GM12892 (cell line): Measurements from ENCODE around the gene ZNF497.

Experiments
- DNase-seq: peaks from one replicate; pipeline ENCODE4 v3.0.0; 2011; ENCODE audit not compliant: insufficient read length
- FAIRE-seq: peaks from 2 replicates; lab custom pipeline; 2011; peaks lifted over from hg19 to GRCh38; lab: Jason Lieb, UNC
- POLR2A ChIP-seq: IDR thresholded peaks from 2 replicates; pipeline ENCODE4 v1.6.1; 2011; ENCODE audit warnings: low read depth, low read length, control low read depth
- POLR2AphosphoS5 ChIP-seq: IDR thresholded peaks from 2 replicates; pipeline ENCODE4 v1.6.1; 2011; ENCODE audit warnings: low read depth, low read length, control low read depth
- TAF1 ChIP-seq: IDR thresholded peaks from 2 replicates; pipeline ENCODE4 v1.6.1; 2011; ENCODE audit warnings: low read depth, mild to moderate bottlenecking, control low read depth, low read length, borderline replicate concordance

The ZNF497 gene

DNA sequence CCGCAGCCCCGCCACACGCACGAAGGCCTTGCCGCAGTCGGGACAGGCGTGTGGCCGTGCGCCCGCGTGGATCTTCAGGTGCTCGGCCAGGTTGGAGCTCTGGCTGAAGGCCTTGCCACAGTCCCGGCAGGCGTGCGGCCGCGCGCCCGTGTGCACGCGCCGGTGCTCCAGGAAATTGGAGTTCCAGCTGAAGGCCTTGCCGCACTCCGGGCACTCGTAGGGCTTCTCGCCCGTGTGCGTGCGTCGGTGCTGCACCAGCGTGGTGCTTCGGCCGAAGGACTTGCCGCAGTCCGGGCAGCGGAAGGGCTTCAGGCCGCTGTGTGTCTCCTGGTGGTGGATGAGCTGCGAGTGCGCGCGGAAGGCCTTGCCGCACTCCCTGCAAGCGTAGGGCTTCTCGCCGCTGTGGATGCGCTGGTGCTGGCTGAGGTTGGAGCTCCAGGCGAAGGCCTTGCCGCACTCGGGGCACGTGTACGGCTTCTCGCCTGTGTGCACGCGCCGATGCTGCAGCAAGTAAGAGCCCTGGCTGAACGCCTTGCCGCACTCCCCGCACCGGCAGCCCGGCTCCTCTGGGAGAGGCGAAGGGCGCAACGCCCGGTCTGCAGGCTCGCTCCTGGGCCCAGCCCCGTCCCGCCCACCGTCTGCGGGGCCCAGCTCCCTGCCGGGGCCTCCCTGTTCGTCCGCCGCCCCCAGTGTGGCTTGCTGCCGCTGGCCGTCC lies 5.6 kb downstream of the ZNF497 start:
- no peak for FAIRE-seq

DNA sequence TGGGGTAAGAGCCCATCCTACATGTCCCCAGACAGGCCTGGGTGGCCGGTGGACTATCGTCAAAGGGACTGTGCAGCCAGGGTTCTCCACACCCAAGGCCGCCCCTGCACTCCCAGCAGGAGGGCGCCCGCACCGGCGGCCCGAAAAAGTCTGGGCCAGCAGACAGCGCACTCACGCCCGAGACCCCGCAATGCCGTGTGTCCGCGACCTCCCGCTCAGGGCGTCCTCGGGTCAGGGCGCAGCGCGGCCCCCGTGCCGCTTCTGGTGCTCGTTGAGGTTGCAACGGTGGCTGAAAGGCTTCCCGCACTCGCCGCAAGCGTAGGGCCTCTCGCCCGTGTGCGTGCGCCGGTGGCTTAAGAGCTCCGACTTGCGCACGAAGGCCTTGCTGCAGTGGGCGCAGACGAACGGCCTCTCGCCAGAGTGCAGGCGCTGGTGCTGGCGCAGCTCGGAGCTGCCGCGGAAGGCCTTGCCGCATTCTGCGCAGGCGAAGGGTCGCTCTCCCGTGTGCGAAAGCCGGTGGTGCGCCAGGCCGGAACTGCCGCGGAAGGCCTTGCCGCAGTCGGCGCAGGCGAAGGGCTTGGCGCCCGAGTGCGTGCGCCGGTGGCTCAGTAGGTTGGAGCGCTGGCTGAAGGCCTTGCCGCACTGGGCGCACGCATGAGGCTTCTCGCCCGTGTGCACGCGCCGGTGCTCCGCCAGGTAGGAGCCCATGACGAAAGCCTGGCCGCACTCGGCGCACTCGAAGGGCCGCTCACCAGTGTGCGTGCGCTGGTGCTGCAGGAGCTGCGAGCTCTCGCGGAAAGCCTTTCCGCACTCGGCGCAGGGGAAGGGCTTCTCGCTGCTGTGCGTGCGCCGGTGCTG lies 6.4 kb downstream of the ZNF497 start:
- FAIRE-seq (no peak), DNase-seq (no peak)
- no peak for TF ChIP-seq POLR2A
- no peak for TF ChIP-seq TAF1
- no peak for TF ChIP-seq POLR2AphosphoS5

More for the DNA sequence above, 5.6 kb downstream of the ZNF497 start:
- no peak for DNase-seq
- TF ChIP-seq TAF1 (no peak), POLR2AphosphoS5 (no peak), POLR2A (no peak)

DNA sequence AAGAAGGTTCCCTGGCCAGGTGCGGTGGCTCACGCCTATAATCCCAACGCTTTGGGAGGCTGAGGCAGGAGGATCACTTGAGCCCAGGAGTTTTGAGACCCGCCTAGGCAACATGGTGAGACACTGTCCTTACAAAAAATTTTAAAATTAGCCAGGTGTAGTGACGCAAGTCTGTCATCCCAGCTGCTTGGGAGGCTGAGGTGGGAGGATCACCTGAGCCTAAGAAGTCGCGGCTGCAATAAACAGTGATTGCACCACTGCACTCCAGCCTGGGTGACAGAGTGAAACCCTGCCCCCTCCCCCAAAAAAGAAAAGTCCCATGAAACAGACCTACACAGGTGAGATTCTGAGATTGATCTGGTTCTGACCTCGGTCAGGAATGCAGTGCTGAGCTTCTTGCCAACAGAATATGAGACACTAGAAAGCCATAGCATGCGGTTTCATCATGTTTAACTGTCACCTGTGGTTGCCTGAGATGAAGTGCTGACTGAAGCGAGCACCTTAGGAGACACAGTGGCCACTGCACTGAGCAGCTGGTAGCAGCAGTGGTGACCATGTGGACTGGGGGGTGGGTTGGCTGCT lies 7.2 kb downstream of the ZNF497 start:
- no peak for FAIRE-seq
- TF ChIP-seq POLR2AphosphoS5 (no peak), POLR2A (no peak), TAF1 (no peak)
- DNase-seq, result no peak

DNA sequence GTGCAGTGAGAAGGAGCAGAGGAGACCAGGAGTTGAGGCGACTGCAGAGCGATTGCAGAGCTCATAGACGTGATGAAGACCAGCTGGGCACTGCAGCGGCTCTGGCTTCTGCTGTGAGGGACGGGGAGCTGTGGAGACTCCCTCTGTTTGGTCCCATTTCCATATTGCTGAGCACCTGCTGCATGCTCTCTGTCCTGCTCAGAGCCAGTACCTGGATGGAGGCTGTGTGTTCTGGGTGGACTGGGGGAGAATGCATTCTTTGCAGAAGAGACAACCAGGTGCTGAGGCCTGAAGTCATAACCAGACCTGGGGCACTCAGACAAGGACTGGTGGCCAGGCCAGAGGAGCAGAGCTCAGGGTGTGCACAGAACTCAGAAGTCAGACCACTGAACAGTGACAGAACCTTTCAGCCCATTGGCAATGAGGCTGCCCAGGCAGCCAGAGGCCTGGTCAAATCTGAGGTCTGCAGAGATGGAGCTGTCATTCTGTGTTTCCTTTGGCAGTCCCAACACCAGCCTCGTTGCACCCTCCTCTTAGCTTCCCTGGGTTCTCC lies 8.0 kb downstream of the ZNF497 start:
- TF ChIP-seq TAF1 (no peak), POLR2A (0 out of 2 replicates have a peak, but pooled peaks have one; percentile 40)
- DNase-seq (no peak), FAIRE-seq (no peak)

DNA sequence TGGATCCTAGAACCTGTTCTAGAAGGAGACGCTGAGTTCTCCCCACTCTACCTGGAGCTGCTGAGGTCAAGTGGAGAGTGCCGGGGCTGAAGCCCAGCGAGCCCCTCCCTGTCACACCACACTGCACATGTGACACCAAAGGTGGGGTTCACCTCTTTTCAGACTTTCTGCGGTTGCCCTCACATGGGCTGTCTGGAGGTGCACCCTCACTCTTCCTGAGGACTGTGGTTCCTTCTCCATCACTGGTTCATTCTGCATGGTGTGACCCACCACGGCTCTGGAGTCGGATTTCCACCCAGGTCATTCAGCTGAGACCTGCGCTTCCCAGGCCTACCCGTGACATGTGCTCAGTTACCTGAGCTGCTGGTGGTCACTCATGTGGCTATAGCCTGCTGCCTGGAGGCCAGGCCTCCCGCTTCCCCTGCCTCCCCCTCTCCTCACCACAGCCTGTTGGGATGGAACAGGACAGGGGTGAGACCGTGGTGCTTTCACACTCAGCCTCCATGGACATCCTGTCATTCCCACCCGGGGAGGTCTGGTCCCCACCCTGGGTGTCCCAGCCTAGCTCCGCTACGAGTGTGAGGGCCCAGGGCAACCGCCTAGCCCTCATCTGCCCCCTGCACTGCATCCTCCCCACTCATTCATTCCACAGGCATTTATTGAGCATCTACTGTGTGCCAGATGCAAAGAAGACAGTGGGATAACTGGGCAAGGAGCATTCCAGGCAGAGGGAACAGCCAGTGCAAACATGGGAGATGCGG lies 8.7 kb downstream of the ZNF497 start:
- TF ChIP-seq TAF1, result no peak
- no peak for TF ChIP-seq POLR2AphosphoS5
- TF ChIP-seq POLR2A, result no peak
- no peak for DNase-seq
- FAIRE-seq, result no peak

DNA sequence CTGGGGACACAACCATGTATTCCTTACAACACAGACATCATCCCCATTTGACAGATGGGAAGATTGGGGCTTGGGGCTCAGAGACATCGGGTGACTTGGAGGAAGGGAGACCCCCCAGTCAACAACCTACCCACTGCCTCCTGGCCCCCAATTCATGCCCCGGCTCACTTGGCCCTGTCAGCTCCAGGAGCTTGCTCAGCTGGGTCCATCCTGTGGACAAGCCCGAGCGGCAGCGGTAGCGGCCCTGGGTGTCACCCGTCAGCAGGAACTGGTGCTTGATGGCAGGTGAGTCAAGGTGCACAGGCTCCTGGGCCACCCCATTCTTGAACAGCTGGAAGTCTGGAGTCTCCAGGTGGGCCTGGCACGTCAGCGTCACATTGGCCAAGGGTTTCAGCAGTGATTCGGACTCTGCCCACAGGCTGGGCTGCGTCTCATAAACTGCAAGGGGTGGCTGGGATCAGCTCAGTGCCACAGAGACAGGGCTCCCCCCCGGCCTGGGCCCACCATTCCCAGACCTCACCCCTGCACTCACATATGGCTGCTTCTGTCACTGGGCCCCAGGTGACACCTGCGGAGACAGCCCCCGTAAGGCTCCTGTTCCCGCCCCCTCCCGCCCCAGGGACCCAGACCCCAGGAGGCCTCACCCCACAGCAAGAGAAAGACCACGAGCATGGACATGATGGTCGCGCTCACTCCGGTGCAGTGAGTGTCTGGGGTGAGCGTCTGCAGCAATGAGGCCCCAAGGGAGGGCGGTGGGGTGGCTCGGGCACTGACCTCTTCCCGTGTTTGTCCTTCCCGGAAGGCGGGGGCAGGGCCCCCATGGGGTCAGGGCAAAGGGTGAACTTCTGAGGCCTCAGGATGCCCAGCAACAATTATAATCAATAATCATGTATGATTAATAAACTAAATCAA lies 9.5 kb downstream of the ZNF497 start, which contains the start of gene A1BG:
TSS of gene A1BG (minus strand) at position 733 of the 912 bp plus-strand sequence. CDS start at position 678, 55 bp downstream.
- TF ChIP-seq POLR2A, result no peak
- TF ChIP-seq TAF1, result no peak
- no peak for TF ChIP-seq POLR2AphosphoS5
- FAIRE-seq (no peak), DNase-seq (no peak)

DNA sequence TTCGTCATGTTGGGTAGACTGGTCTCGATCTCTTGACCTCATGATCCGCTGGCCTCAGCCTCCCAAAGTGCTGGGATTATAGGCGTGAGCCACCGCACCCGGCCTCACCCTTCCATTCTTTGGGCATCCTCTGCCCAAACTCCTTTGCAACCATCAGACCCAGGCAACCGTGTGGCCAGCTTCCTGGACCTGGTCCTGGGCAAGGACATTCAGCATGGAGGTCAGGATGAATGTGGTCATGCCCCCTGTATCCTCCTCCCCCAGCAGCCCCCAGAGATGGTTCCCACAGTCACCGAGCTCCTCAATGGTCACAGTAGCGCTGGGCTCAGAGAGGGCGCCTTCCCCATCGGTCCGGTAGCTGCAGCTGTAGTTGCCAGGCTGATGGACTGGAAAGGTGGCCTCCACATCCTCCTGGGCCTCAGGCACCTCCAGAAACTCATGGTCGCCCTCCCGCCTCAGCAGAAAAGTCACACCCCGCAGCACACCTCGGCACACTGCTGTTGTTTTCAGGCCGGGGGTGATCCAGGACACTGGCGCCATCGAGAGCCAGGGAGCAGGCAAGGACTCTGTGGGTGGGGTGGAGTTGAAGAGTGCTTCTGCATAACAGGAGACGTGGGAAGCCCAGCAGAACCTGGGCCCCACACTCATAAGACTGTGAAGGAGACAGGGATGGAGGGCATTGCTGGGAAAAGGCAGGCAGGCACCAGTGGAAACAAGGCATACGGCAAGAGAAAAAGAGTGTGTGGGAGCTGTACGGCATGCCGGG lies 10.4 kb downstream of the ZNF497 start:
- DNase-seq, result no peak
- TF ChIP-seq POLR2A, result no peak
- TF ChIP-seq POLR2AphosphoS5, result no peak
- no peak for TF ChIP-seq TAF1
- no peak for FAIRE-seq

DNA sequence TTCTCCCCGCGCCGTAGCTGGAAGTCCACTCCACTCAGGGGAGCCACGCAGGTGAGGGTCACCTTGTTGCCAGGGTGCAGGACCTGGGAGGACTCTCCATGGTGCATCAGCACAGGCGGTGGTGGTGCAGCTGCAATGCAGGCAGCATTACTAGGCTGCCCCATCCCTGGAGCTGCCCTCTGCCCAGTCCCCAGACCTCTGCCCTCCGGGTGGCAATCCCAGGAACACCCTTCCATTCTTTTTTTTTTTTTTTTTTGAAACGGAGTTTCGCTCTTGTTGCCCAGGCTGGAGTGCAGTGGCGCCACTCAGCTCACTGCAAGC lies 11.0 kb downstream of the ZNF497 start:
- TF ChIP-seq POLR2A (no peak), TAF1 (no peak), POLR2AphosphoS5 (no peak)
- DNase-seq (no peak), FAIRE-seq (no peak)

DNA sequence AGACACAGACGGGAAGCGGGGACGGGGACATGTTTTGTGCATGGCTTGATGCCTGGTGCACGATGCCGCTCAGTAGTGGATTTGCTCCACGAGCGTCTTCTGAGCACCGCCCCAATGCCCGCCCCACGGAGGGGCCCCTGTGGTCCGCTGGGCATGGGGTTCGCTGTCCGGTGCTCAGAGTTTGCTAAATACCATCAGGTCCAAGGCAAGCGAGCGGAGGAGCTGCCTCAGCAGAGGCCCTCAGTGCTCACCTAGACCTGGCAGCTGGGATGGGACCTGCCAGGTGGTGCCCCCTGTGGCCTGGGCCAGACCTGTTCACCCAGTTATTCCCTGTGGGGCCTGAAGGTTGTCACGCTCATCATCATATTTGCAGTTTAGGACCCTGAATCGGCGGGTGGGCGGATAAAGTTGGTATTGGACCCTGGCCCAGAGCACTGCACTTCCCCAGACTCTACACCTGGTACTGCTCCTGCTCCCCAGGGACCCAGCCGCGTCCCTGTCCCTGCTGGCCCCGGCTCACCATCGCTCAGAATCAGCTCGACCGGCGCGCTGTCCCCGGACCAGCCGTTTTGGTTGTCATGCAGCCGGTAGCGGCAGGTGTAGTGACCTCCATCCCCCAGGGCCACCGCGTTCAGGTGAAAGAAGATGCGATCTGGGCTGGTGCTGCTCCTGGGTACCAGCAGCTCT lies 11.5 kb downstream of the ZNF497 start:
- FAIRE-seq (no peak), DNase-seq (no peak)
- TF ChIP-seq TAF1 (no peak), POLR2AphosphoS5 (no peak), POLR2A (no peak)
